ENCODE measurements around the gene CDC42BPA.
A peak's percentile ranks its signal among the peaks of the same experiment; 100 is the strongest.
"Not testable (repeated sequence)": the region's sequence is repeated elsewhere in the genome, so short reads cannot be mapped to it uniquely, and the experiment has no call there.

CDC42BPA gene

GRCh38 chr1:227260433-227260832 lies 57.9 kb downstream of the CDC42BPA start:
- no peak for DNase-seq

- DNase-seq: no peak
These were observed 60.3 kb downstream of the CDC42BPA start for GRCh38 chr1:227257964-227258363.

GRCh38 chr1:227255086-227255732 lies 63.1 kb downstream of the CDC42BPA start:
- DNase-seq: no peak

- no peak for DNase-seq
These were observed 65.2 kb downstream of the CDC42BPA start for GRCh38 chr1:227253065-227253464.

GRCh38 chr1:227245613-227246320 lies 72.5 kb downstream of the CDC42BPA start:
- DNase-seq: no peak

- no peak for DNase-seq
These were observed 73.8 kb downstream of the CDC42BPA start for GRCh38 chr1:227244339-227245118.

GRCh38 chr1:227242811-227243682 lies 75.2 kb downstream of the CDC42BPA start:
- DNase-seq: no peak

GRCh38 chr1:227240983-227241382 lies 77.3 kb downstream of the CDC42BPA start:
- no peak for DNase-seq

GRCh38 chr1:227234998-227235405 lies 83.3 kb downstream of the CDC42BPA start:
- DNase-seq: peak; percentile 46 to 61

GRCh38 chr1:227231128-227231527 lies 87.2 kb downstream of the CDC42BPA start:
- not testable (repeated sequence) for DNase-seq

- DNase-seq: no peak
These were observed 90.1 kb downstream of the CDC42BPA start for GRCh38 chr1:227228201-227228600.

- DNase-seq: no peak
These were observed 90.5 kb downstream of the CDC42BPA start for GRCh38 chr1:227227761-227228160.

- DNase-seq: no peak
These were observed 92.5 kb downstream of the CDC42BPA start for GRCh38 chr1:227225715-227226346.

- no peak for DNase-seq
These were observed 95.0 kb downstream of the CDC42BPA start for GRCh38 chr1:227223171-227223806.

GRCh38 chr1:227219715-227220292 lies 98.5 kb downstream of the CDC42BPA start:
- DNase-seq: no peak

- DNase-seq: no peak
These were observed 99.3 kb downstream of the CDC42BPA start for GRCh38 chr1:227218870-227219573.

- no peak for DNase-seq
These were observed 102.3 kb downstream of the CDC42BPA start for GRCh38 chr1:227215863-227216510.

GRCh38 chr1:227214207-227214606 lies 104.1 kb downstream of the CDC42BPA start:
- DNase-seq: no peak

- no peak for DNase-seq
These were observed 104.9 kb downstream of the CDC42BPA start for GRCh38 chr1:227213426-227213825.

- no peak for DNase-seq
These were observed 106.1 kb downstream of the CDC42BPA start for GRCh38 chr1:227212164-227212563.
